ENCODE data around the gene GALNT2.

GALNT2 gene

GRCh38 chr1:230204842-230205241 is 137.8 kb downstream of the GALNT2 start:
- DNase-seq (ENCODE audit: low read depth in 4 of 4, low spot score in 1 of 4), result no peak

- no peak for DNase-seq (ENCODE audit: low read depth in 4 of 4, low spot score in 1 of 4)
Observed at GRCh38 chr1:230205719-230206198, 138.7 kb downstream of the GALNT2 start.

GRCh38 chr1:230206207-230206606 is 139.2 kb downstream of the GALNT2 start:
- DNase-seq (ENCODE audit: low read depth in 4 of 4, low spot score in 1 of 4), result no peak

GRCh38 chr1:230206976-230207375 is 139.9 kb downstream of the GALNT2 start:
- DNase-seq (ENCODE audit: low read depth in 4 of 4, low spot score in 1 of 4), result no peak

- no peak for DNase-seq (ENCODE audit: low read depth in 4 of 4, low spot score in 1 of 4)
Observed at GRCh38 chr1:230207598-230207997, 140.6 kb downstream of the GALNT2 start.

GRCh38 chr1:230208619-230209261 is 141.7 kb downstream of the GALNT2 start:
- DNase-seq (ENCODE audit: low read depth in 4 of 4, low spot score in 1 of 4), result peak in 1 of 4 experiments; percentile 16

- no peak for DNase-seq (ENCODE audit: low read depth in 4 of 4, low spot score in 1 of 4)
Observed at GRCh38 chr1:230210326-230210980, 143.4 kb downstream of the GALNT2 start.

GRCh38 chr1:230210981-230211336 is 143.9 kb downstream of the GALNT2 start:
- DNase-seq (ENCODE audit: low read depth in 4 of 4, low spot score in 1 of 4), result no peak

- no peak for DNase-seq (ENCODE audit: low read depth in 4 of 4, low spot score in 1 of 4)
Observed at GRCh38 chr1:230211436-230212145, 144.6 kb downstream of the GALNT2 start.

- no peak for DNase-seq (ENCODE audit: low read depth in 4 of 4, low spot score in 1 of 4)
Observed at GRCh38 chr1:230212405-230212936, 145.4 kb downstream of the GALNT2 start.

- DNase-seq (ENCODE audit: low read depth in 4 of 4, low spot score in 1 of 4), result no peak
Observed at GRCh38 chr1:230215031-230215430, 148.0 kb downstream of the GALNT2 start.

GRCh38 chr1:230215529-230215928 is 148.5 kb downstream of the GALNT2 start:
- DNase-seq (ENCODE audit: low read depth in 4 of 4, low spot score in 1 of 4), result no peak

- DNase-seq (ENCODE audit: low read depth in 4 of 4, low spot score in 1 of 4), result no peak
Observed at GRCh38 chr1:230216896-230217295, 149.9 kb downstream of the GALNT2 start.

- DNase-seq (ENCODE audit: low read depth in 4 of 4, low spot score in 1 of 4), result no peak
Observed at GRCh38 chr1:230218667-230219066, 151.6 kb downstream of the GALNT2 start.

- DNase-seq (ENCODE audit: low read depth in 4 of 4, low spot score in 1 of 4), result no peak
Observed at GRCh38 chr1:230219174-230220067, 152.4 kb downstream of the GALNT2 start.

GRCh38 chr1:230220478-230220877 is 153.4 kb downstream of the GALNT2 start:
- DNase-seq (ENCODE audit: low read depth in 4 of 4, low spot score in 1 of 4), result no peak

- no peak for DNase-seq (ENCODE audit: low read depth in 4 of 4, low spot score in 1 of 4)
Observed at GRCh38 chr1:230220907-230221306, 153.9 kb downstream of the GALNT2 start.

GRCh38 chr1:230222678-230223077 is 155.6 kb downstream of the GALNT2 start:
- DNase-seq (ENCODE audit: low read depth in 4 of 4, low spot score in 1 of 4), result no peak

GRCh38 chr1:230224101-230224960 is 157.3 kb downstream of the GALNT2 start:
- DNase-seq (ENCODE audit: low read depth in 4 of 4, low spot score in 1 of 4), result no peak
